GM19239 (cell line): ENCODE results near the gene SAMD4A.
A peak's percentile ranks its signal among the peaks of the same experiment; 100 is the strongest.

Experiments
- DNase-seq: peaks from one replicate; pipeline ENCODE4 v3.0.0; 2011; ENCODE audit warnings: low spot score; ENCODE audit not compliant: insufficient read length
- FAIRE-seq: peaks from 2 replicates; lab custom pipeline; 2011; peaks lifted over from hg19 to GRCh38; lab: Jason Lieb, UNC

Gene SAMD4A

GRCh38 chr14:54564868-54565784, 1.8 kb upstream of the SAMD4A start:
- FAIRE-seq (peak; percentile 80), DNase-seq (peak; percentile 60)

- FAIRE-seq, result peak; percentile 80
These were observed 1.0 kb upstream of the SAMD4A start for GRCh38 chr14:54565785-54566409.

GRCh38 chr14:54567224-54567638, 303 bp downstream of the SAMD4A start:
- DNase-seq (no peak), FAIRE-seq (peak; percentile 52)

More at GRCh38 chr14:54565785-54566409, 1.0 kb upstream of the SAMD4A start:
- peak; percentile 80 for DNase-seq

GRCh38 chr14:54567639-54568561, 972 bp downstream of the SAMD4A start:
- FAIRE-seq, result peak; percentile 26
- peak; percentile 53 for DNase-seq

GRCh38 chr14:54568821-54569595, 2.1 kb downstream of the SAMD4A start:
- DNase-seq (no peak), FAIRE-seq (peak; percentile 42)

- FAIRE-seq (no peak), DNase-seq (no peak)
These were observed 3.1 kb downstream of the SAMD4A start for GRCh38 chr14:54570047-54570446.

GRCh38 chr14:54570631-54571415, 3.9 kb downstream of the SAMD4A start:
- FAIRE-seq (no peak), DNase-seq (no peak)

- DNase-seq, result no peak
- FAIRE-seq, result no peak
These were observed 5.4 kb downstream of the SAMD4A start for GRCh38 chr14:54572316-54572715.

GRCh38 chr14:54574528-54574927, 7.6 kb downstream of the SAMD4A start:
- FAIRE-seq (no peak), DNase-seq (no peak)

- no peak for DNase-seq
- no peak for FAIRE-seq
These were observed 10.6 kb downstream of the SAMD4A start for GRCh38 chr14:54577494-54577893.

- no peak for FAIRE-seq
- DNase-seq, result no peak
These were observed 11.0 kb downstream of the SAMD4A start for GRCh38 chr14:54577977-54578376.

- FAIRE-seq (no peak), DNase-seq (no peak)
These were observed 12.7 kb downstream of the SAMD4A start for GRCh38 chr14:54579621-54580020.

- DNase-seq (no peak), FAIRE-seq (no peak)
These were observed 14.0 kb downstream of the SAMD4A start for GRCh38 chr14:54580933-54581332.

GRCh38 chr14:54582334-54582733, 15.4 kb downstream of the SAMD4A start:
- DNase-seq, result no peak
- FAIRE-seq, result no peak

- FAIRE-seq (no peak), DNase-seq (no peak)
These were observed 17.2 kb downstream of the SAMD4A start for GRCh38 chr14:54584097-54584496.

GRCh38 chr14:54585214-54585613, 18.3 kb downstream of the SAMD4A start:
- FAIRE-seq, result no peak
- DNase-seq, result no peak

- no peak for DNase-seq
- FAIRE-seq, result no peak
These were observed 22.1 kb downstream of the SAMD4A start for GRCh38 chr14:54589076-54589475.

GRCh38 chr14:54589843-54590242, 22.9 kb downstream of the SAMD4A start:
- FAIRE-seq (no peak), DNase-seq (no peak)

GRCh38 chr14:54590481-54590880, 23.6 kb downstream of the SAMD4A start:
- FAIRE-seq, result no peak

More at GRCh38 chr14:54590481-54590880, 23.6 kb downstream of the SAMD4A start:
- DNase-seq, result no peak
